ENCODE data around the gene ARHGAP26. TPM values are rescaled to one million over a fixed set of nuclear protein-coding genes. Genes with fewer than 3 reads are reported as not detected.

Gene ARHGAP26
- total and polyA plus RNA-seq, 2 donors (not counting 3 experiments of a cell fraction or from before 2014, with no cell fraction given): 3.1 to 16.2 TPM

- CTCF ChIA-PET: interaction anchor here (1.3 to 1.8 kb wide), 2 partner anchors 20 to 24 kb away, joined by 3 to 7 read pairs; no protein-coding TSS in a partner anchor
- Histone ChIP-seq H3K9me1 (replicated peaks; ENCODE audit: control insufficient read depth, extremely low read depth, insufficient read depth, low read length) (no peaks in the 10 kb centered on the region), H3K27ac (ENCODE audit: insufficient read depth, low read depth, low read length) (no peak overlapping the region), H2AFZ (ENCODE audit: low read depth, low read length) (no peak overlapping the region), H3K27me3 (ENCODE audit: control insufficient read depth in 2 of 2, insufficient read depth in 2 of 2, low read length in 2 of 2) (no peaks in the 10 kb centered on the region), H3K4me2 (ENCODE audit: insufficient read depth, low read length) (no peak overlapping the region), H3K79me2 (ENCODE audit: control insufficient read depth, insufficient read depth, low read length) (no peaks in the 10 kb centered on the region), H4K20me1 (replicated peaks; ENCODE audit: control insufficient read depth, extremely low read depth, insufficient read depth, low read length) (no peaks in the 10 kb centered on the region), H3K36me3 (ENCODE audit: control insufficient read depth in 2 of 2, extremely low read depth in 1 of 2, insufficient read depth in 2 of 2, low read length in 2 of 2) (no peaks in the 10 kb centered on the region), H3K4me1 (ENCODE audit: control insufficient read depth, extremely low read depth, insufficient read depth, low read length) (peaks cover 30% of the 10 kb centered on the region), H3K4me3 (replicated peaks in 1 of 3; ENCODE audit: insufficient read depth in 1 of 3, low read depth in 1 of 3, low read length in 3 of 3) (no peak overlapping the region), H3K9ac (replicated peaks; ENCODE audit: extremely low read depth, insufficient read depth, low read length) (no peak overlapping the region), H3K9me3 (replicated peaks; ENCODE audit: control insufficient read depth, insufficient read depth, low read length) (no peaks in the 10 kb centered on the region)
- no peak for DNase-seq (ENCODE audit: low read depth, low spot score)
- POLR2A ChIA-PET: no interaction called here
- intact Hi-C loops (cut with micrococcal nuclease) (loop anchor here (2.0 kb wide), 2 partner anchors 24 to 68 kb away; no protein-coding TSS in a partner anchor), dilution Hi-C loops (cut with MboI; ENCODE audit: extremely low pct_ligation_motif_present, low sequenced_read_pairs) (no loop called here)
- no peak for FAIRE-seq
- TF ChIP-seq EZH2 (IDR thresholded peaks at IDR 0.05; ENCODE audit: borderline replicate concordance, low read depth, low read length, severe bottlenecking) (no peak), POLR2A (IDR thresholded peaks at IDR 0.05; ENCODE audit: low read depth, low read length) (no peak), JUN (IDR thresholded peaks at IDR 0.05; ENCODE audit: borderline replicate concordance, insufficient read depth, insufficient read length, low read depth) (no peak), POLR2AphosphoS5 (IDR thresholded peaks at IDR 0.05; ENCODE audit: insufficient read depth, low read depth, low read length) (no peak), GATA2 (IDR thresholded peaks at IDR 0.05; ENCODE audit: insufficient read depth, insufficient read length, low read depth, low read length) (no peak), CTCF (IDR thresholded peaks at IDR 0.05; ENCODE audit: extremely low read depth in 1 of 2, insufficient read depth in 1 of 2, low read depth in 1 of 2, low read length in 2 of 2) (no peak), MAX (IDR thresholded peaks at IDR 0.05; ENCODE audit: insufficient read depth, insufficient read length) (no peak), MYC (IDR thresholded peaks at IDR 0.05; ENCODE audit: low read depth, low read length) (no peak)
- no TSS peak for BruUV-seq (replicated peaks)
Observed at GRCh38 chr5:143244990-143245389, 474.8 kb downstream of the ARHGAP26 start.
